Stimulated activated CD8-positive, alpha-beta memory T cell treated with anti-CD3 and anti-CD28 coated beads, Interleukin-4, amount 100 ng/mL, for 24 hours (primary cell): ENCODE data around the gene NAV2.
"Not testable (repeated sequence)": the region's sequence is repeated elsewhere in the genome, so short reads cannot be mapped to it uniquely, and the experiment has no call there.

Source experiments
- DNase-seq: peaks from one replicate; pipeline ENCODE4 v3.0.0-alpha.2; 2020; ENCODE audit warnings: low read depth

The NAV2 gene

DNA sequence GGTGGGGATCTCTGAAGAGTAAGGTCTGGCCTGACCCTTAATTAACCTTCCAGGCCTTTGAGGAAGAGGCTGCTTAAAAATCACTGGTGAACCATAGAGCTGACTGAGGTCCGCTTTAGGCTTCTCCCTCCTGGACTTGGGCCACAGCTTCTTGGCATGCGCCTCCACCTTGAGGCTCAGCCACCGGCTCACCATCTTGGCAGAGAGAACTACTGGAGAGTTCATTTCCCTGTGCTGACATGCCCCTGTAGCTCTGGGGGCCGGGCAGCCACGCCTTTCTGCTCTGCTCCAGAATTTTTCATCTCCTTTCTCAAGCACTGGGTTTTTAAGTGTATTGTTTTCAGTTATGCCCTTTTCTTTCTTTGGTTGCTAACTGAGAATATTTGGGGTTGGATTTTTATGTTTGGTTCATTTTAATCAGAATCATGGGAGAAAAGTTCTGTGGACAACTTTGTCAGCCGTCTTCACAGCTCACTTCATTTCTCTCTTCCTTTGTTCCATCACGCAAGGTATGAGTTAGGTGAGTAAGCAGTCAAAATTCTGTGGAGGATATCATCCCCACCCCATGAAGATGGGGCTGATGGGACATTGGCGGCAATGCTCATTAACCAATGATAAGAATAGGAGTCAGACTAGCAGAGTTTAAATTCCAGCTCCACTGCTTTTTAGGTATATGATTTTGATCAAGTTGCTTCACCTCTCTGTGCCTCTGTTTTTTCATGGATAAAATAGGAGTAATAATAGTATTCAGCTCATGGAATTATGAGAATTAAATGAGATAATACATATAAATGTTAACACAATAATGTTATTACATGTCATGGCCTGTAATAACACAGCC is 343.7 kb downstream of the NAV2 start:
- no peak for DNase-seq

DNA sequence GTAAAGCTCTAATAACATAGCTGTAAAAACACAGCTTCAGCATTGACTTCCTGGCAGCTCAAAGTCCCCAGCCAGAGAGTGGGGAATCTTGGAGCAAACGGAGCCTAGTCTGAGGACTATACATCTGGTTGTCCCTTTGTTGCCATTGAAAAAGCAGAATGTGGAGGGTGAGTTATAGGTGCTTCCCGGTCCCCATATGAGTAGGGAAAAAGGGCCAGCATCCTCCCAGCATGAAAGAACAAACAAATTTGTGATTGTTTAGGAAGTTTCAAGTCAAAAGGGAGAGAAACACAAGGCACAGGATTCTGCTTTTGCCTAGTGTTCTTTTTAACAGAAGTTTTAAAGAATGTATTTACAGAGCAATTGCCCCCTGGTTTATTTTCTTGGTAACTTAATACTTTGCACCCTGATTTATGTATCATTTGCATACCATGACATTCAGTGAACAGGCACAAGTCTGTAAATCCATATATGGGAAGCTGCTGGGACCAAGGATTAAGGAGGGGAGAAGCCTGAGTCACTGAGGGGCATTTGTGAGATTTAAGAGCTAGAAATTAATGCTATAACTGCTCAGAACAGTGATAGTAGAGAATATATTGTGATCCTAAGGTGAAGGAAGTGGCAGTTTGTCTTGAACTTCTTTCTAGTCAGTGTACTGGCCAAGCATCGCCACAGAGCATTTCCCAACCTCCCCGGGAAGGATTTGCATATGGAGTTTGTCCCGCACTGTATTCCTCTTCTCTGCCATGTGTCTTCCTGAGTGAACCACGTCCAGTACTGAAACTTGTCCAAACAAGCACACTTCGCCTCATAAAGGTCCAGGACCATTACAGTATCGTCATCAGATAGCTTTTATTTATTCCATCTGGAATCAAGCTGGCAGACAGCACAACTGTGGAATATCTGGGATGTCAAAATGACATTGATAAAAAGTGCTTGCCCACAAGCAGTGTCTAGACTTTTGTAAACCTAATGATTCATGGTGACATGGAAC is 344.6 kb downstream of the NAV2 start:
- no peak for DNase-seq

DNA sequence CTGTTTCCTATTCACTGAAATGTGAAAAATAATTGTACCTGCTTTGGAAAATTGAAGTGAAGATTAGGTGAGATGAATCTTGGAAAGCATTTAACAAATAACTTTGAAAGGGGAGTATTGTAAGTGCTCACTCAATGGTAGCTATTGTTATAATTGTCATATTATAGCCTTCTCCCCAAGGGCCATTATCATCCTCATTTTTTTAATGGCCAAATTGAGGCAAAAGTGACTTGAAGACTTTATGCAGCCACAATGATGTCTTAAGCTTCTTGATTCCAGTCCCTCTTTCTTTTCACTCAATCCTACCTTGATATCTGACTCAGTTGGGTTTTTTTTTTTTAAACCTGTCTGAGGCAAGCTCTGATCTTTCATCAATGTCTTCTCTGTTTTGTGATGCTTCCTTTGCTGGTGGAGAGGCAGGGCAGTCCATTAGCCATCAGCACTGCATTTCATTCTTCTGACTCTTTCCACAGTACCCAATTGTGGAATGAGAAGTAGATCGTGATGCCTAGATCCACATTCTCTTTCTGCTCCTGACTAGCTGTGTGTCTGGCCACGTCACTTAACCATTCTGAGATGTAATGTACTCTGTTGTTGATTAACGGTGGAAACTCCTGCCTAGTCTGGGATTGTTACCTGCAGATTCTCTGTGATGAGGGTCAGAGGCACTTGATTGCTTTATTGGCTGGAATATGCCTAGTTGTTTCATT is 346.3 kb downstream of the NAV2 start:
- no peak for DNase-seq

DNA sequence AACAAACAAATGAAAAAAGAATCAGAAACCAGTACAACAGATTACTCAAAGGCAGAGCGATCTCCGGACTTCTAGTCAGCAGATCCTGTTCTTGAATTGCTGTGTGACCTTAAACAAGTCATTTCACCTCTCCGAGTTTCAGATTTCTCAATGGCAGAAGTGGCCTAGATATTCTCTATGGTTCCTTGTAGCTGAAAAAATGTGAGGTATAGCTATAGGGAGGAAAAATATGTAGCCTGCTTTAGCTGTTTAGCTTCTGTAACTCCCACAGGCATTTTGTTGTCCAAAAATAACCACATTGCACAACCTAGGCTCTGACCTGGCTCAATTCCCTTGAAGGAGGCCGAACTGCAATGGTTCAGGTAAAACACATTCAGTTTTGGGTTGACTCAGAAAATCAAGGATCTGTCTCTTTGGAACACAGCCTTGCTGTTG is 347.0 kb downstream of the NAV2 start:
- DNase-seq = no peak

DNA sequence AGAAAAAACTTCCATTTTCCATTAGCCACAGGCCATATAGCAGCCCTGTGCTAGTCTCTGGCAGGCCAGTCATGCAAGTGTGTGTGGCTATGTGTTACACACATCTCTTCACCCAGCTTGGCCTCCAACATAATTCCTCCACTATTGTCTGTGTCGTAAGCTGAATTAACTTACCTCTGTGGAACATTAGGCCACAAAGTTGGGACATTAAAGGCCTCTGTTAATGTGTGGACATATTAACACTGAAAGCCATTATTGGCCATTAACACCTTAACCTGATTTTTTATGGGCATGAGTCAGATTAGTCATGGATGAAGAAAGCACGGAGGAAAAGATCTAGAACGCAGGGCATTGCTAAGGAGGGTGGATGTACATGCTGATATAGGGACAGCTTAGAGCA is 347.5 kb downstream of the NAV2 start:
- DNase-seq = no peak

DNA sequence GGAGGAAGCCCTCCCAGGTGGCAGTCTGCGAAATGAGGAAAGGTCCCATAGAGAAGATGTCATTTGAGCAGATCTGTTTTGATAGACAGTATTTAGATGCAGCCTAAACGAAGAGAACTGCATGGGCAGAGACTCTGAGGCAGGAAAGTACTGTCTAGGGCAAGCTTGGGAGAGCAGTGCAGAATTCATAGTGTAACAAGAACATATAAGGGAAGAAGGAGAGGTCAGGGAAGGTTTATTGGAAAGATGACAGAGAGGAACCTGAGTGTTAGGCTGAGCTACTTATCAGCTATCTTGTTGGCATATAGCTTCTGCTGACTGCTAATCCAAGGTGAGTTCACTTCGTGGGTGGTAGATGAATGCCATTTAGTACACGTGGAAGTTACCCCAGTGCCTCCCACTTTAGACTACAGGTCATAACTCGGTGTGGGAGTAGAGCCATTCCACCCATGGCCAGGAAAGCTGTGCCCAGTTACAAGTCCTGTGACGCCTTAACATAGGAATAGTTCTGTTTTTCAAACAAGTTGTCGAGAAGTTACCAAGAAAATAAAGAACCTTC is 348.1 kb downstream of the NAV2 start:
- DNase-seq = no peak

DNA sequence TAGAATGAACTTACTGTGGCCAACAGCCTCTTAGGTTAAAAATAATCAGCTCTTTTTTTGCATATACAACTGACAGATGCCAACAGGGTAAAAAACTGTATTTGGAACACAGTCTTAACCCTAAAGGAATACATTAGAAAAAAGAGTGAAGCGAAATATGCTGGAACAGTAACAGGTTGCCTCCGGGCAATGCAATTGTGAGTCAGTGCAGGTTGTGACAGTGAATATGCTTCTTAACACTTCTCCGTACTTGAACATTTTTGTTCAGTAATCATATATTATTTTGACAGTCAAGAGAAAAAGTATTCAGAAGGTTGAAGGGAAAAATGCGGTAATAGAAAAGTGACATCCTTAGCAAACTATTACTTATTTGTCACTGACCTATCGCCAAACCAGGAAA is 349.1 kb downstream of the NAV2 start:
- no peak for DNase-seq

DNA sequence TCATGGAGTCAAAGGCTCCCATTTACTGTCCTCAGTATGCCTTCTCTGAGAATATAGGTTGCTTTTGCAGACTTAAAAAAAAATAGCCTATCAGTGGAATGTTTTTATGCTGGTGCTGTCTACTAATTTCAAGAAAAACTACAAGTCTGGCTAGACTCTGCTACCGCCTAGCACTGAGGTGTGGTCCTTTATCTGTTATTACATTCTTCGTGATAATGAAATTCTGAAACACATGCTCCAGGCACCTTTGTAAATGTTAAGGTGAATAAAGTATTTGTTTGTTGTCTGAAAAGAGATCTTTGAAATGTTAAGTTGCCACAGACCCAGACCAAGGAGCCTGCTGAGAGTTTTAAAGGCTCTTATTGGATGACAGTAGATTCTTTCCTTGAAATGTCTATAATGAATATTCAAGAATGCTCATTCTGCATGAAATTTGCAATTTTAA is 352.3 kb downstream of the NAV2 start:
- no peak for DNase-seq

DNA sequence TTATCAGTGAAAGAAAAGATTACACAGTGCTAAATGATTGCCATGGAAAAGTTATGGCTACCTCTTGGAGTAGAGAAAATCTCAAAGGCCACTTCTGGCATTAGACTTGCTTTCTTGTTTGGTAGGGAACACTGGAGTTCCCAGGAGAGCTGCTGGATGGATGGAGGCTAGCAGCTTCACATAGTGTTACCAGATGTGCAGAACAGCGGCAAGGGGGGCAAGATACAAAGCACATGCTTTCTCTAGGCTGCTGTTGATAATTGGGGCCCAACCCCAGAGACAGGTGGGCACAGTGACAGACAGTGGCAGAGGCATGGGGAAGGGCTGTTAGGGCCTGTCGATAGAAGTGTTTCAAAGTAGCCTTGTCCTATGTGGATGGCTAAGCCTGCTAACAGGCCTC is 352.8 kb downstream of the NAV2 start:
- DNase-seq = no peak

DNA sequence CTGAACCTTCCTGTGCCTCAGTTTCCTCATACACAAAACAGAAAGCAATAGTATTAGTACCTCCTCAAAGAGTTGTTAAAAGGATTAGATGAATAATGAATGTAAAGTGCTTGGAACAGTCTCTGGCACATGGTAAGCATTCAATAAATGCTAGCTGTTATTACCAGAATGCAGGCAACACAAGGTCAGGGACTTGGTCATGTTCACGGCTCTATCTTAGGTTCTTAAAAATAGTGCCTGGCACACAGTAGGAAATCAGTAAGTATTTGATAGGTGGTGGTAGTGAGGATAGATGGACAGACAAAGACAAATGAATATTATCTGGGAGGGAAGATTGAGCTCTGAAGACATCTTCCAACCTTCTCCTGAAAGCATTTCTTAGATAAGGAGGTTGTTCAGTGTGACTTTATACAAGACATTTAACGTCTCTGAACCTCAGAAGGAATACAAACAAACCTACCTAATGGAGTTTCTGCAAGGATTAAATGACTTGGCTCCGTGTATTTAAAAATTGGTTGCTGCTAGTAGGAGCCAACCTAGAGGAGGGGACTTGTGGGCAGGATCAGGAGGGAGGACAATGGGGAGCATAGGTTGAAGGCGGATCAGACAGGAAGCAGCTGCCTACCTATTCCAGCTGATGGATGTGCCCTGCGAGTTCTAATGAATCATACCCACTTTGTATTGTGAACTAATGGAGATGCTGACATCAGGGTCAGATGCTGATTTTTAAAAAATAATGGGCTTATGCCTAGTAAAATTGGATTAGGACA is 353.6 kb downstream of the NAV2 start:
- no peak for DNase-seq

DNA sequence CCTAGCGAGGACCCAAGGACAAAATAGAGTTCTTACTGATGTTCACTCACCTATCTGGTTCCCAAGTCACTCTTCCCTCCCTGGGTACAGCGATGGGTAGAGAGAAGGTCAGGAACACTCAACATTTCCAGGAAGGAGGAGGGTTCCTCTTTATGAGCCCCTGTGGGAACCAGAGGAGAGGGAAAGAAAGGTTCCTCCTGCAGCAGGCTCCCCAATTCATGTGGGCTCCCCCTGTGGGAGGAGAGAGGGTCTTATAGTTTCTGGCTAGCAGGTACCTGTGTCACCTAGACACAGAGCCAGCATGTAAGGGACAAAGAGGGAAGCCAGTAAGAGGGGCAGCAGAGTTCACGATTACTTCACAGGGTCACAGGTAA is 354.1 kb downstream of the NAV2 start:
- DNase-seq = no peak

DNA sequence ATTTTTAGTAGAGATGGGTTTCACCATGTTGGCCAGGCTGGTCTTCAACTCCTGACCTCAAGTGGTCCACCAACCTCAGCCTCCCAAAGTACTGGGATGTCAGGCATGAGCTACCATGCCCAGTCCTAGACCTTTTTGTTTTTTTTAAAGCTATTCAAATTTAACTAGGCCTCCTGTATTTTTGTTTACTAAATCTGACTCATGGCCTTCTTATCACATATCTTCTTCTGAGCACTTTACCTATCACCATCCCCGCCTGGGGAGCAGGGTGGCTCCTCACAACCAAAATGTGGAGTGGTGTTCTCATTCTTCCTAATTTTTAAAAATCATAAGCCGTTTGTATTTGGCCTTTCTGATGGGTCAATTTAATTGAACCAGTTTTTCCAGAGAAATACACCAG is 355.0 kb downstream of the NAV2 start:
- DNase-seq = no peak

DNA sequence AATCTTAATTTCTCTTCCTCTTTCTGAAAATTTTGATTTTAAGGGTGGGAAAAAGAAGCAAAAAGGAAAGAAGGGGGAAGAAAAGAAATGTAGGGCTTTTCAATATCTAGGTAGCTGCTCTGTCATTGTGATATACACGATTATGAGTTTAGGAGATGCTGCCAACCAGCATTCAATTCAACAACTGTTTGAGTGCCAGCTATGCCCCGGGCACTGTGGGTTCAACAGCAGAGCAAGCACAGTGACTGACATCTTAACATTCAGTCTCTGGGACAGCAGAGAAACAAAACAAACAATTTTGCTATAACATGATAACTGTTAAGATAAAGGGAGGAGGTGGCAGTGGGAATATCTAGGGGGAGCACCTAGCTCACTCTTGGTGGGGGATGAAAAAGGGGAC is 356.1 kb downstream of the NAV2 start:
- no peak for DNase-seq

DNA sequence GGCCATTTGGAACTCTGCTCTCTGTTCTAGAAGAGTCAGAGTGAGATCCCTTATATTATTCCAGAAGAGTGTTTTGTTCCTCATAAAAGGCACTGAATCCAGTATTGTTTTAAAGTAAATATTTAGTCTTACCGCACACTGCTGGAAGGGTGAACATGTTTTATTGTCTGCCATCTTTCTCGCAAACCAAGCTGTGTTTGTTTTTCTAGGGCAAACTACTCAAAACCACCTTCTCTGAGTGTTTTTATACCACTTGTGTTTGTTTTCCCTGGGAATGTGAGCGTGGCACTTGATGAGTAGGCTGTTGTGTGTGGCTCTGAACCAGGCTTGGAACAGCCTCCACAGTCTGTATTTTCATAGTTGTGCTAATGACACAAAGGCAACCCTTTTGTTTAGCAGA is 357.8 kb downstream of the NAV2 start:
- DNase-seq = no peak

DNA sequence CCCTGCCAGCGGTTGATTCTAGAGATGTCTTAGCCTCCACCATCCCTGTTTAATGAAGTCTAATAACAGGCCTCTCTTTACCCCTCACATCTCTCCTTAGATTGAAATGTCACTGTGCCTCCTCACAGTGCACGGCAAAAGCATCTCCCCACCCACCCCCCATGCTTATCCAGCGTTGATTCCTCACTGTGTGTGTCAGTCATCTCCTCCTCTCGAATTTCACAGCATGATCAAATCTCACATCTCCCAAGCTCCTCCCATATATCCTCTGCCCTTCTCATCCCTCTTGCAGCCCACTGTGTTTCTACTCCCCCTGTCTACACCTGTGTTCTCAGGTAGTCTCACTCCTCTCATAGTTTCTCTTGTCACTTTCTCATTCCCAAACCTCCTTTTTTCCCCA is 363.0 kb downstream of the NAV2 start:
- no peak for DNase-seq

DNA sequence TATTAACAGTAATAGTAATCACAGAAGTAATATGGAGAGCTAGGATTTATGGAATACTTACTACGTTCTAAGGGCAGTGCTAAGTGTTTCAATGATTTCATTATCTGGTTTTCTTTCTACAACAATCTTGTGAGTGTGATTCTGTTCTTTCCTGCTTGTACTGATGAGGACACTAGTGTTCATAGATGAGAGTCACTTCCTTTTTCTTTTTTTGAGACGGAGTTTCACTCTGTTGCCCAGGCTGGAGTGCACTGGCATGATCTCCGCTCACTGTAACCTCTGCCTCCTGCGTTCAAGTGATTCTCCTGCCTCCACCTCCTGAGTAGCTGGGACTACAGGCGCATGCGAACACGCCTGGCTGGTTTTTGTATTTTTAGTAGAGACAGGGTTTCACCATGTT is 366.2 kb downstream of the NAV2 start:
- no peak for DNase-seq

DNA sequence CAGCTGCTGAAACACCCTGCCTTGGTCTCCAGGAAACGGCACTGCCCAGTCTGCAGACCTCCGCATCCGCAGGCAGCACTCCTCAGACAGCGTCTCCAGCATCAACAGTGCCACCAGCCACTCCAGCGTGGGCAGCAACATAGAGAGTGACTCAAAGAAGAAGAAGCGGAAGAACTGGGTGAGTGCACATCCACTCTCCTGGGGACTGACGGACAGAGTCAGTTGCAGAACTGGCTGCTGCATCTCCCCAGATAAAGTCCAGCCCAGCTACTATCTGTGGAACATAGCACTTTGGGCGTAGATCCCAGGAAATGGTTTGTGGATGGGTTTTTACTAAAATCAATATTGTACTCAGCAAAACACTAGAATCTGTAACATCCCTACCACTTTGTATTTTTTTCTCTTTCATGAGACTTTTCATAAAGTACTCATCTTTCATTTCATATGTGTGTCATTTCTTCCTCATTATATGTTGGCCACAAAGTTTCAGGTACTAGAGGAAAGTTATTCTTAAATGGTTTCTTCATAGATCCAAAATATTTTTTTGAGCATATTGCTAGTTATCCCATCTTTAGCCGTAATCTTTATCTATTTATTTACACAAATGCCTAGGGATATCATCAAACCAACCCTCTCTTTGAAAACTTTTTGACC is 367.5 kb downstream of the NAV2 start:
- no peak for DNase-seq

DNA sequence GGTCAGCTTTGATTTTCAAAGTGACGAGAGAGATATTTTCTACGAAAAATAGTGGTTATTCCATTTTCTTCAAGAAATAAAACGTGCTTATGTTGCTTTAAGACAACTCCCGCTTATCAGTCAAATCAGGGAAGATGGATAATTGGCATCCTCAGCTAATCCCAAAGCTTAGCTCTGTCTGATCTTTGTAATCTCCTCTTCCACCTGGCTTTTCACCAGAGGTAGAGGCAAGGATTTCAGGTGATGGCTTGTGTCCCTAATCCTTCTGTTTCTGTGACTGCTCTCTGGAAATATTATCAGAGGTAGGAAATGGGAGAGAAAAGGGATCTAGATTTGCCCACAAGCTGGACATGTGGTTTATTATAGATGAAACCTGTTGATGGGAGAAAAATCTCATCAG is 368.7 kb downstream of the NAV2 start:
- DNase-seq = no peak

DNA sequence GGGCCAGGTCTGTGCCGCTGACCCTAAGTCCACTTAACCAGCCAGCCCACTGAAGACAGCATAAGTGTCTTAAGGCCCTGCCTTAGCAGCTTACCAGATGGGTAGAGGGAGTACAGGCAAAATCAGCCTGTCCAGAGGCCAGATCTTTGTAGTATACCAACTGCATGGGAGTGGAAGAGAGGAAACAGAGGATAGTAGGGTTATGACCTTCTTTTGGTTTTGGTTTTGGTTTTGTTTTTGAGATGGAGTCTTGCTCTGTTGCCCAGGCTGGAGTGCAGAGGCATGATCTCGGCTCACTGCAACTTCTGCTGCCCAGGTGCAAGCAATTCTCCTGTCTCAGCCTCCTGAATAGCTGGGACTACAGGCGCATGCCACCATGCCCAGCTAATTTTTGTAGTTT is 371.2 kb downstream of the NAV2 start:
- not testable (repeated sequence) for DNase-seq

DNA sequence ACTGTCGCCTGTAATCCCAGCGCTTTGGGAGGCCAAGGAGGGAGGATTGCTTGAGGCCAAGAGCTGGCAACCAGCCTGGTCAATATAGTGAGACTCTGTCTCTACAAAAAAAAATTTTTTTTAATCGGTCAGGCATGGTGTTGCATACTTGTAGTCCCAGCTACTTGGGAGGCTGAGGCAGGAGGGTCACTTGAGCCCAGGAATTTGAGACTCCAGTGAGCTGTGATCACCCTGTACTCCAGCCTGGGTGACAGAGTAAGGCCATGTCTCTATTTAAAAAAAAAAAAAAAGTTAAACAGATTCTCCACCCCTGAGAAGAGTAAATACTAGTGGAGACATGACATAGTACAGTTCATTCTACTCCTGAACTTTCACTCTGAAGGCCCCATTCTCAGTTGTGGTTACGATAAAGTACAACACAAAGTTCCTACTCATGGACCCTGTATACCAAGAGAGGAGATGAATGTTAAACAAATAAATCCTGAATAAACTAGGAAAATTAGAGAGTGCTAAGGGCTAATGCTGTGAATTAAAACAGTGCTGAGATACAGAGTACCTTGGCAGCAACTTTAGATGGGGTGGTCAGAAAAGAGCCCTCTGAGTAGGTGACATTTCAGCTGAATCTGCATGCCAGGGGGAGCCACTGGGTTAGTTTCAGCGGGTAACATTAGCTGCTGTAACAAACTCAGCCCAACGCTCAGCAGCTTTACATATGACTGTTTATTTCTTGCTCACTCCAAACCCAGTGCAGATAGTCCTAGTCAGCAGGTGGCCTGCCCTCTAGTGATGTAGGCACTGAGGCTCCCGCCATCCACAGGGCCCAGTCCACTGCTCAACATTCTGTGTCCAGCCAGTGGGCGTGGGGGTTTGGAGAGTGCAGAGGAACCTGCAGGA is 372.5 kb downstream of the NAV2 start:
- no peak for DNase-seq
